Inferior parietal cortex (tissue), 1 donor: ENCODE measurements around the gene OR1I1.

Experiments used
- DNase-seq: peaks from one replicate; pipeline ENCODE4 v3.0.0-alpha.2; 2016; ENCODE audit errors: extremely low spot score

OR1I1 gene

GRCh38 chr19:15098460-15098859 is 16.4 kb downstream of the OR1I1 start:
- no peak for DNase-seq

- no peak for DNase-seq
Measured at GRCh38 chr19:15099017-15099582, 17.1 kb downstream of the OR1I1 start.

- DNase-seq, result no peak
Measured at GRCh38 chr19:15101479-15102082, 19.6 kb downstream of the OR1I1 start.

GRCh38 chr19:15104003-15104402 is 22.0 kb downstream of the OR1I1 start:
- DNase-seq, result no peak

GRCh38 chr19:15104411-15104810 is 22.4 kb downstream of the OR1I1 start:
- no peak for DNase-seq

- DNase-seq, result no peak
Measured at GRCh38 chr19:15105044-15105443, 23.0 kb downstream of the OR1I1 start.

GRCh38 chr19:15107061-15108010 is 25.3 kb downstream of the OR1I1 start, which contains the start of gene SYDE1:
Gene SYDE1 (plus strand): TSS chr19:15107401. CDS start chr19:15107434, 33 bp downstream.
- no peak for DNase-seq

- DNase-seq, result no peak
Measured at GRCh38 chr19:15108145-15108844, 26.3 kb downstream of the OR1I1 start.

- DNase-seq, result no peak
Measured at GRCh38 chr19:15108845-15109767, 27.1 kb downstream of the OR1I1 start.

GRCh38 chr19:15109768-15110417 is 27.9 kb downstream of the OR1I1 start:
- no peak for DNase-seq

GRCh38 chr19:15110418-15110815 is 28.4 kb downstream of the OR1I1 start:
- no peak for DNase-seq

GRCh38 chr19:15111758-15112157 is 29.7 kb downstream of the OR1I1 start:
- DNase-seq, result no peak

- DNase-seq, result no peak
Measured at GRCh38 chr19:15112385-15112784, 30.4 kb downstream of the OR1I1 start.

GRCh38 chr19:15113245-15114152 is 31.5 kb downstream of the OR1I1 start:
- DNase-seq, result no peak

GRCh38 chr19:15114153-15114540 is 32.1 kb downstream of the OR1I1 start:
- DNase-seq, result no peak

- DNase-seq, result no peak
Measured at GRCh38 chr19:15115080-15115479, 33.1 kb downstream of the OR1I1 start.

GRCh38 chr19:15115762-15116615 is 34.0 kb downstream of the OR1I1 start:
- DNase-seq, result no peak

- no peak for DNase-seq
Measured at GRCh38 chr19:15116856-15117255, 34.8 kb downstream of the OR1I1 start.
